ENCODE results near the gene SLC2A2. TPM values are rescaled to one million over a fixed set of nuclear protein-coding genes. Genes with fewer than 3 reads are reported as not detected.
A peak's percentile ranks its signal among the peaks of the same experiment; 100 is the strongest.

The SLC2A2 gene
- total and polyA plus RNA-seq, 2 donors (not counting 1 experiment from before 2014, with no cell fraction given), result not detected

GRCh38 chr3:171066206-171066605 is 39.7 kb upstream of the SLC2A2 start:
- Histone ChIP-seq H3K4me1 (ENCODE audit: control insufficient read depth, extremely low read depth, insufficient read depth, low read length) (no peaks in the 10 kb centered on the region), H3K27ac (ENCODE audit: insufficient read depth, low read length) (no peak overlapping the region), H3K79me2 (ENCODE audit: control insufficient read depth, insufficient read depth, low read length) (no peaks in the 10 kb centered on the region), H3K9me3 (ENCODE audit: control insufficient read depth, insufficient read depth, low read depth, low read length) (no peaks in the 10 kb centered on the region), H3K9ac (ENCODE audit: insufficient read depth, low read length) (no peak overlapping the region), H3K4me2 (ENCODE audit: extremely low read depth, insufficient read depth, low read length) (no peak overlapping the region), H3K4me3 (replicated peaks in 1 of 4; ENCODE audit: control extremely low read depth in 1 of 4, insufficient read depth in 1 of 4, low read depth in 3 of 4, low read length in 4 of 4) (no peak overlapping the region), H3K36me3 (ENCODE audit: control insufficient read depth, insufficient read depth, low read length) (no peaks in the 10 kb centered on the region), H3K27me3 (ENCODE audit: control insufficient read depth, insufficient read depth, low read length) (no peaks in the 10 kb centered on the region), H4K20me1 (ENCODE audit: control insufficient read depth, extremely low read depth, insufficient read depth, low read length) (no peaks in the 10 kb centered on the region), H2AFZ (ENCODE audit: low read length) (no peak overlapping the region)
- peak in 1 of 2 donors; percentile 89 for DNase-seq (ENCODE audit: low read depth in 2 of 2)
- TF ChIP-seq EZH2 (IDR thresholded peaks at IDR 0.05; ENCODE audit: low read length, missing control alignments), result no peak
- TF ChIP-seq, protein P1, sequence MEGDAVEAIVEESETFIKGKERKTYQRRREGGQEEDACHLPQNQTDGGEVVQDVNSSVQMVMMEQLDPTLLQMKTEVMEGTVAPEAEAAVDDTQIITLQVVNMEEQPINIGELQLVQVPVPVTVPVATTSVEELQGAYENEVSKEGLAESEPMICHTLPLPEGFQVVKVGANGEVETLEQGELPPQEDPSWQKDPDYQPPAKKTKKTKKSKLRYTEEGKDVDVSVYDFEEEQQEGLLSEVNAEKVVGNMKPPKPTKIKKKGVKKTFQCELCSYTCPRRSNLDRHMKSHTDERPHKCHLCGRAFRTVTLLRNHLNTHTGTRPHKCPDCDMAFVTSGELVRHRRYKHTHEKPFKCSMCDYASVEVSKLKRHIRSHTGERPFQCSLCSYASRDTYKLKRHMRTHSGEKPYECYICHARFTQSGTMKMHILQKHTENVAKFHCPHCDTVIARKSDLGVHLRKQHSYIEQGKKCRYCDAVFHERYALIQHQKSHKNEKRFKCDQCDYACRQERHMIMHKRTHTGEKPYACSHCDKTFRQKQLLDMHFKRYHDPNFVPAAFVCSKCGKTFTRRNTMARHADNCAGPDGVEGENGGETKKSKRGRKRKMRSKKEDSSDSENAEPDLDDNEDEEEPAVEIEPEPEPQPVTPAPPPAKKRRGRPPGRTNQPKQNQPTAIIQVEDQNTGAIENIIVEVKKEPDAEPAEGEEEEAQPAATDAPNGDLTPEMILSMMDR (conservative IDR thresholded peaks at IDR 0.05 in 1 of 2, IDR thresholded peaks at IDR 0.05 in 1 of 2; ENCODE audit: low read depth in 1 of 2, low read length in 2 of 2), result no peak

- Histone ChIP-seq H3K9ac (ENCODE audit: insufficient read depth, low read length) (no peak overlapping the region), H3K4me2 (ENCODE audit: extremely low read depth, insufficient read depth, low read length) (no peak overlapping the region), H3K79me2 (ENCODE audit: control insufficient read depth, insufficient read depth, low read length) (no peaks in the 10 kb centered on the region), H2AFZ (ENCODE audit: low read length) (no peak overlapping the region), H3K4me1 (ENCODE audit: control insufficient read depth, extremely low read depth, insufficient read depth, low read length) (no peaks in the 10 kb centered on the region), H3K27me3 (ENCODE audit: control insufficient read depth, insufficient read depth, low read length) (no peaks in the 10 kb centered on the region), H3K4me3 (replicated peaks in 1 of 4; ENCODE audit: control extremely low read depth in 1 of 4, insufficient read depth in 1 of 4, low read depth in 3 of 4, low read length in 4 of 4) (no peak overlapping the region), H3K27ac (ENCODE audit: insufficient read depth, low read length) (no peak overlapping the region), H3K36me3 (ENCODE audit: control insufficient read depth, insufficient read depth, low read length) (no peaks in the 10 kb centered on the region), H4K20me1 (ENCODE audit: control insufficient read depth, extremely low read depth, insufficient read depth, low read length) (no peaks in the 10 kb centered on the region), H3K9me3 (ENCODE audit: control insufficient read depth, insufficient read depth, low read depth, low read length) (no peaks in the 10 kb centered on the region)
- peak in 1 of 2 donors; percentile 36 for DNase-seq (ENCODE audit: low read depth in 2 of 2)
- TF ChIP-seq EZH2 (IDR thresholded peaks at IDR 0.05; ENCODE audit: low read length, missing control alignments), result no peak
- TF ChIP-seq, protein P1 (conservative IDR thresholded peaks at IDR 0.05 in 1 of 2, IDR thresholded peaks at IDR 0.05 in 1 of 2; ENCODE audit: low read depth in 1 of 2, low read length in 2 of 2), result no peak
Measured at GRCh38 chr3:171065732-171066131, 39.2 kb upstream of the SLC2A2 start.

DNA sequence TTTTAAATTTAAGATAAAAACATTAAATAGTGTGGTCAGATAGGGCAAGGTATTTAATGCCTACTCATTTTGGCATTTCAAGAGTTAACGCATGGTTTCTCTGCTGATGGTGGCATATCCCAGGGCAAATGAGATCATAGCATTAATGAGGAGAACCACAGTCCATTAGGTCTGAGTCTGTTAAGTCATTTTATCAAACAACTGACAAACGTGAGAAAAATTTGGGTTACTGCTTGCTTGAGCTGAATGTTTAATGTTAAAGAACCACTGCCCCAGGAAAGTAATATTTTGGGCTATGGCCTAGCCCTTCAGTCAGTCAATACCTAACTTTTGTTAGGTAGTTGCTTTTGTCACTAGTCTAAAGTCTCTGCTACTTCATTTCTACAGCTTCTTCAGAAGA is 37.9 kb upstream of the SLC2A2 start:
- H3K27ac ChIP-seq (ENCODE audit: insufficient read depth, low read length), result no peak overlapping the region

More for the DNA sequence above, 37.9 kb upstream of the SLC2A2 start:
- no peaks in the 10 kb centered on the region for H3K36me3 ChIP-seq (ENCODE audit: control insufficient read depth, insufficient read depth, low read length)
- no peak for TF ChIP-seq EZH2 (IDR thresholded peaks at IDR 0.05; ENCODE audit: low read length, missing control alignments)
- TF ChIP-seq, protein P1 (conservative IDR thresholded peaks at IDR 0.05 in 1 of 2, IDR thresholded peaks at IDR 0.05 in 1 of 2; ENCODE audit: low read depth in 1 of 2, low read length in 2 of 2), result no peak
- H3K9ac ChIP-seq (ENCODE audit: insufficient read depth, low read length), result no peak overlapping the region
- no peak overlapping the region for H3K4me3 ChIP-seq (replicated peaks in 1 of 4; ENCODE audit: control extremely low read depth in 1 of 4, insufficient read depth in 1 of 4, low read depth in 3 of 4, low read length in 4 of 4)
- no peaks in the 10 kb centered on the region for H3K4me1 ChIP-seq (ENCODE audit: control insufficient read depth, extremely low read depth, insufficient read depth, low read length)
- no peak overlapping the region for H2AFZ ChIP-seq (ENCODE audit: low read length)
- no peaks in the 10 kb centered on the region for H3K27me3 ChIP-seq (ENCODE audit: control insufficient read depth, insufficient read depth, low read length)
- H3K79me2 ChIP-seq (ENCODE audit: control insufficient read depth, insufficient read depth, low read length), result no peaks in the 10 kb centered on the region
- no peaks in the 10 kb centered on the region for H4K20me1 ChIP-seq (ENCODE audit: control insufficient read depth, extremely low read depth, insufficient read depth, low read length)
- DNase-seq (ENCODE audit: low read depth in 2 of 2), result peak in 1 of 2 donors; percentile 69
- no peaks in the 10 kb centered on the region for H3K9me3 ChIP-seq (ENCODE audit: control insufficient read depth, insufficient read depth, low read depth, low read length)
- no peak overlapping the region for H3K4me2 ChIP-seq (ENCODE audit: extremely low read depth, insufficient read depth, low read length)
